Dendritic cell treated with granulocyte-macrophage colony-stimulating factor and Interleukin-4, amounts not matched to agents 40 ng/mL and 50 ng/mL, for 4 days (primary cell): ENCODE measurements around the gene TRIM17.

Experiments
- H3K27ac Mint-ChIP-seq: one replicate; pipeline ENCODE4 v1.8.0; 2022; ENCODE audit warnings: mild to moderate bottlenecking, mixed read lengths
- H3K27me3 Mint-ChIP-seq: one replicate; pipeline ENCODE4 v1.8.0; 2022; ENCODE audit warnings: mild to moderate bottlenecking, mixed read lengths
- H3K36me3 Mint-ChIP-seq: one replicate; pipeline ENCODE4 v1.8.0; 2022; ENCODE audit warnings: low read depth, mixed read lengths
- H3K4me1 Mint-ChIP-seq: one replicate; pipeline ENCODE4 v1.8.0; 2022; ENCODE audit warnings: low read depth, mixed read lengths
- H3K4me3 Mint-ChIP-seq: one replicate; pipeline ENCODE4 v1.8.0; 2022; ENCODE audit warnings: mild to moderate bottlenecking, moderate library complexity, mixed read lengths
- H3K9me3 Mint-ChIP-seq: one replicate; pipeline ENCODE4 v1.8.0; 2022; ENCODE audit warnings: mixed read lengths
- intact Hi-C: fragments of 100-400 bp; cut with micrococcal nuclease; formaldehyde crosslinking; loops from one replicate; pipeline ENCODE4 v1.15.0; 2022

TRIM17 gene

GRCh38 chr1:228455715-228456114 lies 39.1 kb upstream of the TRIM17 start:
- Mint-ChIP-seq H3K27me3 (peaks cover 26% of the 10 kb centered on the region), H3K9me3 (no peaks in the 10 kb centered on the region), H3K4me1 (peaks cover 41% of the 10 kb centered on the region), H3K36me3 (no peaks in the 10 kb centered on the region), H3K27ac (no peak overlapping the region), H3K4me3 (no peak overlapping the region)
- intact Hi-C loops: no loop called here

GRCh38 chr1:228454238-228454637 lies 37.6 kb upstream of the TRIM17 start:
- Mint-ChIP-seq H3K4me3 (no peak overlapping the region), H3K9me3 (no peaks in the 10 kb centered on the region), H3K4me1 (peaks cover 39% of the 10 kb centered on the region), H3K27ac (no peak overlapping the region), H3K27me3 (peaks cover 30% of the 10 kb centered on the region), H3K36me3 (no peaks in the 10 kb centered on the region)
- intact Hi-C loops: no loop called here

- no peak overlapping the region for H3K4me3 Mint-ChIP-seq
Measured at GRCh38 chr1:228453614-228454013, 37.0 kb upstream of the TRIM17 start.

GRCh38 chr1:228453022-228453560 lies 36.4 kb upstream of the TRIM17 start:
- Mint-ChIP-seq H3K9me3 (no peaks in the 10 kb centered on the region), H3K4me1 (peaks cover 30% of the 10 kb centered on the region), H3K4me3 (no peak overlapping the region), H3K27me3 (peaks cover 29% of the 10 kb centered on the region), H3K27ac (no peak overlapping the region), H3K36me3 (no peaks in the 10 kb centered on the region)
- intact Hi-C loops: no loop called here

More at GRCh38 chr1:228453614-228454013, 37.0 kb upstream of the TRIM17 start:
- Mint-ChIP-seq H3K9me3 (no peaks in the 10 kb centered on the region), H3K27ac (no peak overlapping the region), H3K36me3 (no peaks in the 10 kb centered on the region), H3K27me3 (peaks cover 28% of the 10 kb centered on the region), H3K4me1 (peaks cover 35% of the 10 kb centered on the region)
- intact Hi-C loops: no loop called here

DNA sequence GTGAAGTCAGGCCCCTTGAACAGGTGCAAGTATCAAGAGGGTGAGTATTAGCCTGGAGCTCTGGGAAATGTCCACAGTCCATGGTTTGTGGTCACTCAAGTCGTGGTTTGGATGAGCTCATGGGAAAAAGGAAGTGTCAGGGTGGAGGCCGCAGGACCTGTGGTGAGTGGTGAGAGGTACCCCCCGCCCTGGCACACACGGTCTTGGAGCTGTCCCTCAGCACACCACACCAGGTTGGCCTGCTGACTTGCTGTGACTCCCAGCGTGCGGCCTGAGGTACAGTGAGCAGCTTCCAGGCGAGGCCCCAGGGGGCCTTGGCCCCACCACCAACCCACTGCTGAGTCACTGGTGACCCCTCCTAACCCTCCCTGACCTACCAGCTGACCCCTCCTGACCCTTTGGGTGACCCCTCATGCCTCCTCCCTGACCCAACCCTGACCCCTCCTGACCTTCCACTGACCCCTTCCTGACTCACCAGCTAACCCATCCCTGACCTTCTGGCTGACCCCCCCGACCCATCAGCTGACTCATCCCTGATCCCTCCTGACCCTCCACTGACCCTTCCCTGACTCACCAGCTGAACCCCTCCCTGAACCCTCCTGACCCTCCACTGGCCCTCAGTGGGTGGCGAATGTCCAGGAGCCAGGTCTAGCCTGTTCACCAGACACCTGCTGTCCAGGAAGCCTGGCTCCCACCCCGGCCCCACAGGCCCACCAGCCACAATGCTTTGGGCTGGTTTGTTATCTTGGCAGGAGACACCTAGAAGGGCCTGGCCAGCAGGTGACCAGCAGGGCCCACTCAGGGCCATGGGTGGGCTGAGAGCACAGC lies 35.7 kb upstream of the TRIM17 start:
- H3K36me3 Mint-ChIP-seq: no peaks in the 10 kb centered on the region
- peaks cover 23% of the 10 kb centered on the region for H3K4me1 Mint-ChIP-seq
- H3K27me3 Mint-ChIP-seq: peaks cover 29% of the 10 kb centered on the region
- no peak overlapping the region for H3K4me3 Mint-ChIP-seq
- intact Hi-C loops: no loop called here
- H3K27ac Mint-ChIP-seq: no peak overlapping the region
- no peaks in the 10 kb centered on the region for H3K9me3 Mint-ChIP-seq

DNA sequence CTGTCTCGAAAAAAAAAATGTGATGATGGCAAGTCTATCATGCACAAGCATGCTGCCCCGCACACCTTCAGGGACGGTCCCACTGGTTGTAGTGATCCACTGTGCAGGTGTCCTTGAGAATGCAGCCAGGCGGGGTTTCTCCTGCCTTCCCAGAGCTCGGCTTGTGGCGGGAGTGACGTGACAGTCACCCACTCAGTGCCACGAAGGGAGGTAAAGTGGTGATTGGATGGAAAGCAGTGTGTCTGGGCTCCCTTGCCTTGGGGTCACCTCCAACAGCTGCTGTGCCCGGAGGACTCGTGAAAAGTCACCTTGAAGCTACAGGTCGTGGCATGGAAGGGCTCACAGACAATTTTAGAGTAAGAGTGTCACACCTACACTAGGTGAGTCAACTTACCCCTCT lies 33.5 kb upstream of the TRIM17 start:
- peaks cover 41% of the 10 kb centered on the region for H3K27me3 Mint-ChIP-seq
- H3K9me3 Mint-ChIP-seq: no peaks in the 10 kb centered on the region
- H3K4me3 Mint-ChIP-seq: no peak overlapping the region
- peaks cover 30% of the 10 kb centered on the region for H3K4me1 Mint-ChIP-seq
- no peak overlapping the region for H3K27ac Mint-ChIP-seq
- no peaks in the 10 kb centered on the region for H3K36me3 Mint-ChIP-seq
- intact Hi-C loops: no loop called here

DNA sequence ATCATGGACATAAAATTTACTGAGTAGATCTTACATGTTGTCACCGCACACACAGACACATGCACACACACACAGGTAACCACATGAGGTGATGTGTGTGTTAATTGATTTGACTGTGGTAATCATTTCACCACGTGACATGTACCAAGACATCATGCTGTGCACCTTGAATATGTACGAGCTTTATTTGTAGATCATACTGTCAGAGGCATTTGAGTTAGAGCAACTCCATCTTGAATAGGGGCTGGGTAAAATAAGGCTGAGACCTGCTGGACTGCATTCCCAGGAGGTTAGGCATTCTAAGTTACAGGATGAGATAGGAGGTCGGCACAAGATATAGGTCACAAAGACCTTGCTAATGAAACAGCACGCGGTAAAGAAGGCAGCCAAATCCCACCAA lies 31.7 kb upstream of the TRIM17 start:
- H3K9me3 Mint-ChIP-seq: no peaks in the 10 kb centered on the region
- intact Hi-C loops: no loop called here

DNA sequence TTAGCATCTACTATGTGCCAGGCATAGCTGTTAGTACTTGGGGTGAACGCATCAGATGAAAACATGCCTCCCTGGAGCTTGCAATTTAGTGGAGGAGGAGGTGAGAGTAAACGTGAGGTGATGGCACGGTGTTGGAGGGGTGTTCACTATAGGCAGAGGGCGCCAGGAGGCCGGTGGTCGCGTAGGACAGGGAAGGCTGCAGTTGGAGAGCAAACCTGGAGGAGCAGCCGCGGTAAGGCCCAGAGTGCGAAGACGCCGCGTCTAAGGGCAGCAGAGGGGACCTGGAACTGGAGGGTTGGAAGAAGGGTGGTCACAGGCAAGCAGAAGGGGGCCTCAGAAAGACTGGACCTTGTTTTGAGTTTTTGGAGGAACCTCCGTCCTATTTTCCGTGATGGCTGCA lies 30.2 kb upstream of the TRIM17 start:
- Mint-ChIP-seq H3K27me3 (peaks cover 68% of the 10 kb centered on the region), H3K27ac (no peak overlapping the region), H3K4me3 (no peak overlapping the region), H3K4me1 (peaks cover 16% of the 10 kb centered on the region), H3K9me3 (no peaks in the 10 kb centered on the region), H3K36me3 (no peaks in the 10 kb centered on the region)
- intact Hi-C loops: no loop called here

More for the DNA sequence above, 31.7 kb upstream of the TRIM17 start:
- H3K36me3 Mint-ChIP-seq: no peaks in the 10 kb centered on the region
- H3K4me1 Mint-ChIP-seq: peaks cover 31% of the 10 kb centered on the region
- peaks cover 58% of the 10 kb centered on the region for H3K27me3 Mint-ChIP-seq
- H3K4me3 Mint-ChIP-seq: no peak overlapping the region
- H3K27ac Mint-ChIP-seq: no peak overlapping the region

- no peak overlapping the region for H3K27ac Mint-ChIP-seq
Measured at GRCh38 chr1:228445843-228446650, 29.4 kb upstream of the TRIM17 start.

GRCh38 chr1:228445490-228445842 lies 28.8 kb upstream of the TRIM17 start:
- no peak overlapping the region for H3K27ac Mint-ChIP-seq
- H3K9me3 Mint-ChIP-seq: no peaks in the 10 kb centered on the region
- H3K36me3 Mint-ChIP-seq: no peaks in the 10 kb centered on the region
- intact Hi-C loops: no loop called here
- H3K4me1 Mint-ChIP-seq: peaks cover 14% of the 10 kb centered on the region
- H3K27me3 Mint-ChIP-seq: peaks cover 80% of the 10 kb centered on the region
- peak overlapping the region; percentile 68 for H3K4me3 Mint-ChIP-seq

More at GRCh38 chr1:228445843-228446650, 29.4 kb upstream of the TRIM17 start:
- no peaks in the 10 kb centered on the region for H3K9me3 Mint-ChIP-seq
- H3K36me3 Mint-ChIP-seq: no peaks in the 10 kb centered on the region
- H3K4me3 Mint-ChIP-seq: peak overlapping the region; percentile 68
- peaks cover 14% of the 10 kb centered on the region for H3K4me1 Mint-ChIP-seq
- intact Hi-C loops: no loop called here
- peaks cover 76% of the 10 kb centered on the region for H3K27me3 Mint-ChIP-seq

- intact Hi-C loops: no loop called here
- Mint-ChIP-seq H3K27ac (no peak overlapping the region), H3K9me3 (no peaks in the 10 kb centered on the region), H3K27me3 (peaks cover 81% of the 10 kb centered on the region), H3K4me1 (peaks cover 18% of the 10 kb centered on the region), H3K36me3 (no peaks in the 10 kb centered on the region), H3K4me3 (no peak overlapping the region)
Measured at GRCh38 chr1:228443395-228443794, 26.7 kb upstream of the TRIM17 start.

- H3K27ac Mint-ChIP-seq: no peak overlapping the region
- H3K36me3 Mint-ChIP-seq: no peaks in the 10 kb centered on the region
- intact Hi-C loops: no loop called here
- H3K9me3 Mint-ChIP-seq: no peaks in the 10 kb centered on the region
- no peak overlapping the region for H3K4me3 Mint-ChIP-seq
- H3K4me1 Mint-ChIP-seq: peaks cover 14% of the 10 kb centered on the region
- H3K27me3 Mint-ChIP-seq: peaks cover 67% of the 10 kb centered on the region
Measured at GRCh38 chr1:228440761-228441500, 24.3 kb upstream of the TRIM17 start.

- Mint-ChIP-seq H3K4me1 (peaks cover 5% of the 10 kb centered on the region), H3K9me3 (no peaks in the 10 kb centered on the region), H3K36me3 (no peaks in the 10 kb centered on the region), H3K27ac (no peak overlapping the region), H3K27me3 (peaks cover 58% of the 10 kb centered on the region), H3K4me3 (no peak overlapping the region)
- intact Hi-C loops: no loop called here
Measured at GRCh38 chr1:228438266-228438665, 21.6 kb upstream of the TRIM17 start.
